ENCODE results near the gene CD82. TPM values are rescaled to one million over a fixed set of nuclear protein-coding genes. Genes with fewer than 3 reads are reported as not detected.

Gene CD82
- total RNA-seq, 6 experiments from 2014 or later, result 18.9 to 69.4 (median 48.6) TPM

GRCh38 chr11:44622190-44622650 lies 56.8 kb downstream of the CD82 start:
- intact Hi-C loops (cut with DNase I), result loop anchor here (2.0 to 10.0 kb wide), 3 partner anchors 153 to 293 kb away; no protein-coding TSS in a partner anchor
- TF ChIP-seq POLR2A (IDR thresholded peaks at IDR 0.05), result no peak
- TF ChIP-seq CTCF (IDR thresholded peaks at IDR 0.05), result no peak
- H3K27me3 ChIP-seq, result no peaks in the 10 kb centered on the region
- WGBS (ENCODE audit: insufficient coverage, low coverage, low lambda C conversion rate, missing lambda C conversion rate), result 100% methylated on average over 2 of the region's 4 CpGs
- no peak overlapping the region for H3K4me3 ChIP-seq
- ATAC-seq, result no peak
- no peaks in the 10 kb centered on the region for H3K36me3 ChIP-seq
- no peaks in the 10 kb centered on the region for H3K9me3 ChIP-seq
- H3K4me1 ChIP-seq, result peaks cover 0 to 5% (median 0%) of the 10 kb centered on the region in 4 donors
- no peak overlapping the region for H3K27ac ChIP-seq
- DNase-seq, result peak in 2 of 3 donors; percentile 40 to 52

GRCh38 chr11:44622721-44623258 lies 57.3 kb downstream of the CD82 start:
- Histone ChIP-seq H3K27me3 (no peaks in the 10 kb centered on the region), H3K4me3 (no peak overlapping the region), H3K27ac (no peak overlapping the region), H3K36me3 (no peaks in the 10 kb centered on the region), H3K9me3 (no peaks in the 10 kb centered on the region), H3K4me1 (peaks cover 0 to 8% (median 0%) of the 10 kb centered on the region in 4 donors)
- WGBS (ENCODE audit: insufficient coverage, low coverage, low lambda C conversion rate, missing lambda C conversion rate), result 63% methylated on average over 2 of the region's 11 CpGs
- ATAC-seq (no peak), DNase-seq (peak in 2 of 3 donors; percentile 37 to 43)
- no peak for TF ChIP-seq POLR2A (IDR thresholded peaks at IDR 0.05)
- no peak for TF ChIP-seq CTCF (IDR thresholded peaks at IDR 0.05)
- intact Hi-C loops (cut with DNase I), result loop anchor here (2.0 to 10.0 kb wide), 3 partner anchors 152 to 292 kb away; no protein-coding TSS in a partner anchor

GRCh38 chr11:44623341-44623730 lies 57.9 kb downstream of the CD82 start:
- peaks cover 0 to 13% (median 0%) of the 10 kb centered on the region in 4 donors for H3K4me1 ChIP-seq
- ATAC-seq (peak; percentile 5 to 45 (median 40)), DNase-seq (peak in 1 of 3 donors; percentile 58)
- intact Hi-C loops (cut with DNase I), result loop anchor here (2.0 to 10.0 kb wide), 3 partner anchors 151 to 291 kb away; no protein-coding TSS in a partner anchor
- no peaks in the 10 kb centered on the region for H3K9me3 ChIP-seq
- TF ChIP-seq POLR2A (IDR thresholded peaks at IDR 0.05), result no peak
- no peak for TF ChIP-seq CTCF (IDR thresholded peaks at IDR 0.05)
- WGBS (ENCODE audit: insufficient coverage, low coverage, low lambda C conversion rate, missing lambda C conversion rate), result 28% methylated on average over 6 of the region's 10 CpGs
- no peak overlapping the region for H3K27ac ChIP-seq
- H3K4me3 ChIP-seq, result no peak overlapping the region
- no peaks in the 10 kb centered on the region for H3K27me3 ChIP-seq
- no peaks in the 10 kb centered on the region for H3K36me3 ChIP-seq

GRCh38 chr11:44623731-44624491 lies 58.4 kb downstream of the CD82 start:
- Histone ChIP-seq H3K36me3 (no peaks in the 10 kb centered on the region), H3K9me3 (no peaks in the 10 kb centered on the region), H3K27ac (no peak overlapping the region), H3K27me3 (no peaks in the 10 kb centered on the region), H3K4me3 (no peak overlapping the region), H3K4me1 (peaks cover 0 to 14% (median 0%) of the 10 kb centered on the region in 4 donors)
- DNase-seq, result peak in 2 of 3 donors; percentile 46 to 47
- TF ChIP-seq CTCF (IDR thresholded peaks at IDR 0.05) (no peak), POLR2A (IDR thresholded peaks at IDR 0.05) (no peak)
- 45% methylated on average over 2 of the region's 8 CpGs for WGBS (ENCODE audit: insufficient coverage, low coverage, low lambda C conversion rate, missing lambda C conversion rate)
- intact Hi-C loops (cut with DNase I), result loop anchor here (2.0 to 10.0 kb wide), 3 partner anchors 151 to 291 kb away; no protein-coding TSS in a partner anchor
- ATAC-seq, result peak in 3 of 4 donors; percentile 14 to 44 (median 34)

Measured in right lobe of liver (tissue), 6 donors.